RWPE2 (cell line): ENCODE results near the gene HIF1A.

ENCODE experiments used
- ATAC-seq: fragments of 200-7000 bp; cut with Tn5 transposase; 3 replicates; pipeline ENCODE4 v1.9.1; 2021; ENCODE audit warnings: low read depth
- DNase-seq: peaks from one replicate; pipeline ENCODE4 v3.0.0-alpha.2; 2020; ENCODE audit warnings: low spot score
- H3K27ac ChIP-seq: fragments of 450-650 bp; 2 replicates; pipeline ENCODE4 v1.5.1; 2017; ENCODE audit warnings: mild to moderate bottlenecking; ENCODE audit not compliant: poor library complexity, severe bottlenecking
- H3K27me3 ChIP-seq: fragments of 250-450 bp; sonication (Bioruptor Pico); 2 replicates; pipeline ENCODE4 v1.5.1; 2021; ENCODE audit warnings: mild to moderate bottlenecking, moderate library complexity; ENCODE audit not compliant: insufficient read depth, poor library complexity, severe bottlenecking
- H3K36me3 ChIP-seq: fragments of 250-450 bp; sonication (Bioruptor Pico); 2 replicates; pipeline ENCODE4 v1.5.1; 2020; ENCODE audit warnings: low read depth, mild to moderate bottlenecking, moderate library complexity
- H3K4me1 ChIP-seq: fragments of 250-450 bp; sonication (Bioruptor Pico); 2 replicates; pipeline ENCODE4 v1.5.1; 2021; ENCODE audit warnings: mild to moderate bottlenecking, moderate library complexity; ENCODE audit not compliant: insufficient read depth, poor library complexity, severe bottlenecking
- H3K4me3 ChIP-seq: fragments of 250-450 bp; sonication (Bioruptor Pico); 2 replicates; pipeline ENCODE4 v1.5.1; 2021; ENCODE audit warnings: mild to moderate bottlenecking, moderate library complexity; ENCODE audit not compliant: severe bottlenecking
- H3K9me3 ChIP-seq: fragments of 250-450 bp; sonication (Bioruptor Pico); 2 replicates; pipeline ENCODE4 v1.5.1; 2021; ENCODE audit warnings: mild to moderate bottlenecking, moderate library complexity; ENCODE audit not compliant: severe bottlenecking
- CTCF ChIP-seq: fragments of 450-650 bp; IDR thresholded peaks from one replicate; pipeline ENCODE4 v1.5.1; 2017; ENCODE audit warnings: mild to moderate bottlenecking, moderate library complexity; ENCODE audit not compliant: poor library complexity, severe bottlenecking

The HIF1A gene

GRCh38 chr14:61726778-61727658 is 31.7 kb downstream of the HIF1A start:
- peaks cover 100% of the 10 kb centered on the region for H3K36me3 ChIP-seq
- DNase-seq (no peak), ATAC-seq (no peak)
- H3K9me3 ChIP-seq, result no peaks in the 10 kb centered on the region
- peak overlapping the region; percentile 46 for H3K27ac ChIP-seq
- TF ChIP-seq CTCF, result no peak
- H3K27me3 ChIP-seq, result no peaks in the 10 kb centered on the region
- H3K4me3 ChIP-seq, result no peak overlapping the region
- H3K4me1 ChIP-seq, result peaks cover 45% of the 10 kb centered on the region

- Histone ChIP-seq H3K4me1 (peaks cover 50% of the 10 kb centered on the region), H3K27ac (peak overlapping the region; percentile 46), H3K27me3 (no peaks in the 10 kb centered on the region), H3K4me3 (no peak overlapping the region), H3K9me3 (no peaks in the 10 kb centered on the region), H3K36me3 (peaks cover 100% of the 10 kb centered on the region)
- DNase-seq (no peak), ATAC-seq (no peak)
- peak; percentile 63 for TF ChIP-seq CTCF
These were observed 35.6 kb downstream of the HIF1A start for GRCh38 chr14:61730756-61731373.

- Histone ChIP-seq H3K9me3 (no peaks in the 10 kb centered on the region), H3K27ac (peak overlapping the region; percentile 46), H3K27me3 (no peaks in the 10 kb centered on the region), H3K36me3 (peaks cover 100% of the 10 kb centered on the region), H3K4me1 (peaks cover 39% of the 10 kb centered on the region), H3K4me3 (no peak overlapping the region)
- TF ChIP-seq CTCF, result no peak
- ATAC-seq, result peak; percentile 17; the same call in 1 of the 3 replicates
- no peak for DNase-seq
These were observed 38.7 kb downstream of the HIF1A start for GRCh38 chr14:61733972-61734371.

GRCh38 chr14:61736751-61737150 is 41.4 kb downstream of the HIF1A start:
- no peaks in the 10 kb centered on the region for H3K27me3 ChIP-seq
- H3K9me3 ChIP-seq, result no peaks in the 10 kb centered on the region
- H3K4me1 ChIP-seq, result peaks cover 15% of the 10 kb centered on the region
- H3K4me3 ChIP-seq, result no peak overlapping the region
- ATAC-seq (no peak), DNase-seq (no peak)
- H3K36me3 ChIP-seq, result peaks cover 100% of the 10 kb centered on the region
- peak overlapping the region; percentile 46 for H3K27ac ChIP-seq
- TF ChIP-seq CTCF, result no peak
